DND-41 (cell line): ENCODE measurements around the gene VPS33A.
A peak's percentile ranks its signal among the peaks of the same experiment; 100 is the strongest.

Experiments used
- ATAC-seq: fragments of 200-7000 bp; cut with Tn5 transposase; 3 replicates; pipeline ENCODE4 v1.9.1; 2021; ENCODE audit warnings: low read depth; ENCODE audit not compliant: insufficient read depth
- DNase-seq: peaks from one replicate; pipeline ENCODE4 v3.0.0-alpha.2; 2020
- H2AFZ ChIP-seq: 2 replicates; pipeline ENCODE4 v1.6.0; 2012; ENCODE audit warnings: low read depth, low read length
- H3K27ac ChIP-seq: 2 replicates; pipeline ENCODE4 v1.5.1; 2012; ENCODE audit warnings: low read length, inconsistent platforms
- H3K27me3 ChIP-seq: fragments of 200-600 bp; sonication (generic); 2 replicates; pipeline ENCODE4 v1.6.0; 2012; ENCODE audit warnings: low read length, mild to moderate bottlenecking, inconsistent platforms; ENCODE audit not compliant: insufficient read depth, poor library complexity
- H3K36me3 ChIP-seq: 2 replicates; pipeline ENCODE4 v1.5.1; 2012; ENCODE audit warnings: low read length, inconsistent platforms; ENCODE audit not compliant: insufficient read depth
- H3K4me1 ChIP-seq: 2 replicates; pipeline ENCODE4 v1.5.1; 2012; ENCODE audit warnings: mild to moderate bottlenecking, low read length; ENCODE audit not compliant: insufficient read depth
- H3K4me2 ChIP-seq: 2 replicates; pipeline ENCODE4 v1.6.0; 2012; ENCODE audit warnings: mild to moderate bottlenecking, moderate library complexity, low read length, inconsistent platforms; ENCODE audit not compliant: insufficient read depth
- H3K4me3 ChIP-seq, 2 experiments: fragments of 200-600 bp in 1 of 2; shearing (Covaris generic) in 1 of 2; 2 replicates each; pipeline ENCODE4 v1.5.1; 2012 to 2016; ENCODE audit warnings: inconsistent platforms in 2 of 2, low read length in 2 of 2, mild to moderate bottlenecking in 2 of 2, low read depth in 1 of 2, moderate library complexity in 1 of 2
- H3K79me2 ChIP-seq: 2 replicates; pipeline ENCODE4 v1.6.0; 2012; ENCODE audit warnings: low read length, inconsistent platforms; ENCODE audit not compliant: insufficient read depth
- H3K9ac ChIP-seq: 2 replicates; pipeline ENCODE4 v1.6.0; 2012; ENCODE audit warnings: low read depth, mild to moderate bottlenecking, inconsistent platforms, low read length, moderate library complexity
- H3K9me3 ChIP-seq: 2 replicates; pipeline ENCODE4 v1.5.1; 2012; ENCODE audit warnings: low read length, moderate library complexity, mild to moderate bottlenecking, inconsistent platforms; ENCODE audit not compliant: insufficient read depth, severe bottlenecking
- H4K20me1 ChIP-seq: 2 replicates; pipeline ENCODE4 v1.6.0; 2012; ENCODE audit warnings: low read length; ENCODE audit not compliant: insufficient read depth
- EZH2 ChIP-seq: IDR thresholded peaks from 3 replicates; pipeline ENCODE4 v1.6.1; 2012; ENCODE audit warnings: borderline replicate concordance, low read depth, mild to moderate bottlenecking, moderate library complexity, low read length, inconsistent platforms; ENCODE audit not compliant: severe bottlenecking
- TF ChIP-seq, protein P1 (sequence below): IDR thresholded peaks from 2 replicates; pipeline ENCODE4 v1.5.1; 2012; ENCODE audit warnings: borderline replicate concordance, low read length, moderate library complexity, mild to moderate bottlenecking; ENCODE audit not compliant: poor library complexity, severe bottlenecking; ENCODE audit errors: extremely low read depth

The VPS33A gene

DNA sequence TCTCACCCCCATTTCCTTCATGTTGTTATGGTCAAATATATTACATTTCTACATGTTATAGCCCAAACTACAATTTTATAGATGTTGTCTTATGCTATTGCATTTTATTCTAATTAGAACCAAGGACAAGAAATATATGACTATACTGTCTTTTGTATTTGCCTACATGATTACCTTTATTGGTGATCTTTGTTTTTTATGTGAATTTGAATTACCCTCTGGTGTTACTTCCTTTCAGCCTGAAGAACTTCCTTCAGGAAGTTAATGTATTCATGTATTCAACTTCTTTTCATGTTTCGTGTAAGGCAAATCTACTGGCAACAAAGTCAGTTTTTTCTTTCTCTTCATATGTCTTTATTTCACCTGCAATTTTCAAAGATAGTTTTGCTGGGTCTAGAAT is 71.5 kb downstream of the VPS33A start:
- no peaks in the 10 kb centered on the region for H3K4me1 ChIP-seq
- no peak overlapping the region for H3K27ac ChIP-seq
- DNase-seq (no peak), ATAC-seq (no peak)
- no peak overlapping the region for H3K4me3 ChIP-seq
- no peak overlapping the region for H2AFZ ChIP-seq
- no peaks in the 10 kb centered on the region for H4K20me1 ChIP-seq
- no peaks in the 10 kb centered on the region for H3K9me3 ChIP-seq
- TF ChIP-seq EZH2: no peak
- TF ChIP-seq, protein P1, sequence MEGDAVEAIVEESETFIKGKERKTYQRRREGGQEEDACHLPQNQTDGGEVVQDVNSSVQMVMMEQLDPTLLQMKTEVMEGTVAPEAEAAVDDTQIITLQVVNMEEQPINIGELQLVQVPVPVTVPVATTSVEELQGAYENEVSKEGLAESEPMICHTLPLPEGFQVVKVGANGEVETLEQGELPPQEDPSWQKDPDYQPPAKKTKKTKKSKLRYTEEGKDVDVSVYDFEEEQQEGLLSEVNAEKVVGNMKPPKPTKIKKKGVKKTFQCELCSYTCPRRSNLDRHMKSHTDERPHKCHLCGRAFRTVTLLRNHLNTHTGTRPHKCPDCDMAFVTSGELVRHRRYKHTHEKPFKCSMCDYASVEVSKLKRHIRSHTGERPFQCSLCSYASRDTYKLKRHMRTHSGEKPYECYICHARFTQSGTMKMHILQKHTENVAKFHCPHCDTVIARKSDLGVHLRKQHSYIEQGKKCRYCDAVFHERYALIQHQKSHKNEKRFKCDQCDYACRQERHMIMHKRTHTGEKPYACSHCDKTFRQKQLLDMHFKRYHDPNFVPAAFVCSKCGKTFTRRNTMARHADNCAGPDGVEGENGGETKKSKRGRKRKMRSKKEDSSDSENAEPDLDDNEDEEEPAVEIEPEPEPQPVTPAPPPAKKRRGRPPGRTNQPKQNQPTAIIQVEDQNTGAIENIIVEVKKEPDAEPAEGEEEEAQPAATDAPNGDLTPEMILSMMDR: no peak
- H3K79me2 ChIP-seq: no peaks in the 10 kb centered on the region
- H3K9ac ChIP-seq: no peak overlapping the region
- H3K36me3 ChIP-seq: no peaks in the 10 kb centered on the region
- H3K27me3 ChIP-seq: peaks cover 3% of the 10 kb centered on the region
- H3K4me2 ChIP-seq: no peak overlapping the region

DNA sequence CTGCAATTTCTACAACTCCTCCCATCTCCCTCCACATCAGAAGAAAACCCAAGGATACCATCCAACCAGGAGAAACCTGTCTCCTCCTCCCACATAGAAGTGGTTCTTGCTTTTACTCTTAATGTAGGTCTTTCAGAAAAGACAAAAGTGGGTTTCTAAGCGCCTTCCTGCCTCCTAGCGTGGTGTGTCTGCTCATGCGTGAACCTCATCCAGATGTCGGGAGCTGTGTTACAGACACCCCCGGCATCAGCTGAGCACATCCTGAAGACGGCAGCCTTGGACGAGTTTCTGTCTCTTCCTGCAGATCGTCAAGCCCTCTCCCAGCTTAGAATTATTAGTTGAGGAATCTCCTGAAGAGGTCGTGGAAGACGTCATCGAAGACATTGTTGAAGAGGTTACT is 73.9 kb downstream of the VPS33A start:
- no peak for DNase-seq
- Histone ChIP-seq H3K9ac (no peak overlapping the region), H3K4me2 (no peak overlapping the region)

DNA sequence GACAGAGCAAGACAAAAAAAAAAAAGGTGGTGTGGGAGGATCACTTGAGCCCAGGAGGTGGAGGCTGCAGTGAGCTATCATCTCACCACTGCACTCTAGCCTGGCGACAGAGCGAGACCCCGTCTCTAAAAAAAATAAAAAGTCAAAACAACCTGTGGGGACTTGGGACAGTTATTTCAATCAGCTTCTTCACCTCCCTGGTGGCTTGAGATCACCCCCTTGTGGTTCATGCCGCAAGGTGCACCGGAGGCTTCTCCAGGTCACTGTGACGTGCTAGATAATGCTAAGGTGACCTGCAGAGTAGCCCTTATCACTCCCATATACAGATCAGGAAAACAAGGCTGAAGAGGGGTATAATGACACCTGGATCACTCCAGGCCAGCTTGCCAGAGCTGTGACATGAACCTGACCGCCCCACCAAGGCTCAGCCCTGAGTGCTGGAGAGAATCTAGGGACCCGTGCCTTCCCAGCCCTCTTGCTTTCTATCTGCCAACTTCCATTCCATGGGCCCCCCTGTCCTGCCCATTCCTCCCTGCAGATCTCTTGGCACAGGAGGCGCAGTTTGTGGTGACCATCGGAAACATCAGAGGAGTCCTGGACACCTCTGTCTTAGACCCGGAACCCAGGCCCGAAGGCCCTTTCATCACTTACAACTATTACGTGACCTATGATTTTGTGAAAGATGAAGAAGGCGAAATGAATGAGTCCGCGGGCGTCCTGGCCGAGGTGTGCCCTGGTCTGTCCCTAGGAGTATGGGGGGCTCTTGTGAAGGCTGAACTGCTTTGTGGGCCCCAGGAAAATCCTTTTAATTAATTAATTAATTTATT is 75.2 kb downstream of the VPS33A start:
- H3K27ac ChIP-seq: no peak overlapping the region
- no peak overlapping the region for H2AFZ ChIP-seq
- H3K27me3 ChIP-seq: no peaks in the 10 kb centered on the region
- H3K9me3 ChIP-seq: no peaks in the 10 kb centered on the region
- DNase-seq: peak; percentile 65
- no peaks in the 10 kb centered on the region for H3K79me2 ChIP-seq
- H3K9ac ChIP-seq: no peak overlapping the region
- H4K20me1 ChIP-seq: no peaks in the 10 kb centered on the region
- no peak for TF ChIP-seq EZH2
- TF ChIP-seq, protein P1: peak; percentile 87
- no peak overlapping the region for H3K4me3 ChIP-seq
- no peaks in the 10 kb centered on the region for H3K4me1 ChIP-seq
- ATAC-seq: peak; percentile 84
- no peaks in the 10 kb centered on the region for H3K36me3 ChIP-seq
- no peak overlapping the region for H3K4me2 ChIP-seq

More for the DNA sequence above, 73.9 kb downstream of the VPS33A start:
- Histone ChIP-seq H3K4me3 (no peak overlapping the region), H3K79me2 (no peaks in the 10 kb centered on the region), H3K36me3 (no peaks in the 10 kb centered on the region), H3K4me1 (no peaks in the 10 kb centered on the region), H3K27me3 (peaks cover 1% of the 10 kb centered on the region), H2AFZ (no peak overlapping the region), H3K9me3 (no peaks in the 10 kb centered on the region), H4K20me1 (no peaks in the 10 kb centered on the region), H3K27ac (no peak overlapping the region)
- ATAC-seq: no peak
- no peak for TF ChIP-seq EZH2
- TF ChIP-seq, protein P1: no peak
